H1 (cell line): ENCODE data around the gene CMSS1.

Experiments used
- ATF2 ChIP-seq: IDR thresholded peaks from 2 replicates; pipeline ENCODE4 v1.6.1; 2012; ENCODE audit warnings: low read length, inconsistent platforms
- CTBP2 ChIP-seq: IDR thresholded peaks from 2 replicates; pipeline ENCODE4 v1.7.0; 2011; ENCODE audit warnings: borderline replicate concordance, mild to moderate bottlenecking, moderate library complexity, mixed read lengths, low read length; ENCODE audit not compliant: insufficient read depth, insufficient read length
- EZH2 ChIP-seq: fragments of 200-600 bp; sonication (generic); IDR thresholded peaks from 2 replicates; pipeline ENCODE4 v1.7.1; 2012; ENCODE audit warnings: low read depth, mild to moderate bottlenecking, moderate library complexity, low read length, inconsistent platforms; ENCODE audit not compliant: severe bottlenecking
- JUND ChIP-seq: IDR thresholded peaks from 2 replicates; pipeline ENCODE4 v1.6.1; 2011; ENCODE audit warnings: mild to moderate bottlenecking, improper control_type of control experiment, low read length
- TCF12 ChIP-seq: IDR thresholded peaks from 2 replicates; pipeline ENCODE4 v1.6.1; 2011; ENCODE audit warnings: low read depth, mild to moderate bottlenecking, low read length
- TF ChIP-seq, protein P1 (sequence below), 3 experiments: IDR thresholded peaks; 1 replicate in 2 of 3; 2 replicates in 1 of 3; pipeline versions ENCODE4 v1.5.1 to v1.6.1; 2011; ENCODE audit warnings: low read length in 3 of 3, mild to moderate bottlenecking in 3 of 3, inconsistent platforms in 2 of 3, low read depth in 1 of 3, moderate library complexity in 1 of 3; ENCODE audit not compliant: insufficient read depth in 1 of 3; ENCODE audit errors: control extremely low read depth in 1 of 3

DNA sequence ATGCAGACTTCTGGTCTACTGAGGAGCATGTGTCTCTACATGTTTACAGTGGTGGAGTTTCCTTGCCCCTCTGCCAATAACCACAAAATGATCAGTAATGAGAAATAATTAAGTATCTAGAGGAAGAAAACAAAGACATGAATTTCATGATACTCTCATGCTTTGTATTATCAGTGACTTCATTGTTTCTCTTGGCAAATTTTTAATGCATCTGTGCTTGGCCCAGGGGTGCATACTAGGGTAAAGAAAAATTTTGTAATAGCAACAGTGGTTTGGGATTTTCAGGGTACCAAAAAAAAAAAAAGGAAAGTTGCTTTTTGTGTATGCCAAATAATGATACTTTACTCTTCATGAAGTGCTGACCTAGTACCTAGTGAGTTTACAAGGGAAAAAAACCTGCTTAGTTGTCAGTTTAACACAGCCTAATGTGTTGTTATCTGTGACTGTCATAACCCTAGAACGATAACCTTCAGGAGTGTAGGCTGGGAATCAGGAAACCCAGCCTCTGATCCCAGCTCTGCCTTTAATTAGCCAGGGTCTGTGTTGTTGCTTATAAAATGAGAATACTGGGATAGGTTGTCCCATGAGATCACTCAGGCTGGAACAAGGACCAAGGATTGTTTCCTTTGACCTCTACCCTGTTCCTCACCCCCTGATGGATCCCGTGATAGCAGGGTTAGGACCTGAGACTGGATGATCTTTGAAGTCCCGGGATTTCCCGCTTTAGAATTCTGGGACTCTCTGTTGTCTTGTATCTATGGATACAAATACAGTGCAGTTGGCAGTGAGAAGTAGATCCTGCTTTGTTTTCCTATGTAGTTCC is 117.5 kb downstream of the CMSS1 start:
- TF ChIP-seq, protein P1, sequence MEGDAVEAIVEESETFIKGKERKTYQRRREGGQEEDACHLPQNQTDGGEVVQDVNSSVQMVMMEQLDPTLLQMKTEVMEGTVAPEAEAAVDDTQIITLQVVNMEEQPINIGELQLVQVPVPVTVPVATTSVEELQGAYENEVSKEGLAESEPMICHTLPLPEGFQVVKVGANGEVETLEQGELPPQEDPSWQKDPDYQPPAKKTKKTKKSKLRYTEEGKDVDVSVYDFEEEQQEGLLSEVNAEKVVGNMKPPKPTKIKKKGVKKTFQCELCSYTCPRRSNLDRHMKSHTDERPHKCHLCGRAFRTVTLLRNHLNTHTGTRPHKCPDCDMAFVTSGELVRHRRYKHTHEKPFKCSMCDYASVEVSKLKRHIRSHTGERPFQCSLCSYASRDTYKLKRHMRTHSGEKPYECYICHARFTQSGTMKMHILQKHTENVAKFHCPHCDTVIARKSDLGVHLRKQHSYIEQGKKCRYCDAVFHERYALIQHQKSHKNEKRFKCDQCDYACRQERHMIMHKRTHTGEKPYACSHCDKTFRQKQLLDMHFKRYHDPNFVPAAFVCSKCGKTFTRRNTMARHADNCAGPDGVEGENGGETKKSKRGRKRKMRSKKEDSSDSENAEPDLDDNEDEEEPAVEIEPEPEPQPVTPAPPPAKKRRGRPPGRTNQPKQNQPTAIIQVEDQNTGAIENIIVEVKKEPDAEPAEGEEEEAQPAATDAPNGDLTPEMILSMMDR (IDR thresholded peaks at IDR 0.05; ENCODE audit: control extremely low read depth in 1 of 3, insufficient read depth in 1 of 3, low read depth in 1 of 3, low read length in 3 of 3), result no peak
- TF ChIP-seq TCF12 (no peak), CTBP2 (no peak), EZH2 (no peak), JUND (no peak), ATF2 (no peak)
